HCT116 (cell line): Measurements from ENCODE around the gene ZNHIT1. TPM values are rescaled to one million over a fixed set of nuclear protein-coding genes. Genes with fewer than 3 reads are reported as not detected.

ENCODE experiments used
- ATAC-seq: fragments of 200-7000 bp; cut with Tn5 transposase; 2 replicates; pipeline ENCODE4 v1.9.1; 2020; ENCODE audit warnings: mild to moderate bottlenecking, moderate library complexity
- BruUV-seq: library from RNA; stranded (reverse); fragments of 400-500 nt; replicated peaks from 2 replicates; lab custom pipeline; 2021; lab: Mats Ljungman, UMichigan
- CTCF ChIA-PET: fragments of 300-600 bp; sonication (Branson Sonifier 250); formaldehyde crosslinking; loops from one replicate; lab custom pipeline; 2021; ENCODE audit warnings: antibody characterized with exemption; lab: Charles Lee
- POLR2A ChIA-PET: fragments of 300-600, 350-600 bp; sonication (Branson Sonifier 250); formaldehyde crosslinking; loops from one replicate; lab custom pipeline; 2021; ENCODE audit warnings: antibody characterized with exemption; lab: Charles Lee
- RAD21 ChIA-PET, 2 experiments: fragments of 300-600 bp; sonication (Branson Sonifier 250); formaldehyde crosslinking; loops; one replicate each; lab custom pipeline; 2023; ENCODE audit warnings: low total read pairs in 2 of 2; ENCODE audit not compliant: uncharacterized antibody in 2 of 2, unreplicated experiment in 2 of 2, low non-redundant PET in 1 of 2; lab: Charles Lee
- DNase-seq: peaks from one replicate; pipeline ENCODE4 v3.0.0-alpha.2; 2010; ENCODE audit warnings: low read depth, low spot score
- H2AFZ ChIP-seq: fragments of 200-600 bp; shearing (Covaris generic), sonication (generic); 2 replicates; pipeline ENCODE4 v1.6.1; 2017; ENCODE audit warnings: low read depth, mixed run types, mixed read lengths, antibody characterized with exemption, low read length; ENCODE audit not compliant: poor library complexity, severe bottlenecking
- H3K27ac ChIP-seq: 2 replicates; pipeline ENCODE4 v1.5.1; 2012; ENCODE audit warnings: low read depth, low read length
- H3K27me3 ChIP-seq: fragments of 200-600 bp; sonication (generic); 2 replicates; pipeline ENCODE4 v1.6.1; 2016; ENCODE audit warnings: mixed run types, low read length, mixed read lengths; ENCODE audit not compliant: insufficient read depth
- H3K36me3 ChIP-seq, 2 experiments: fragments of 200-500 bp in 1 of 2; fragments of 200-600 bp in 1 of 2; sonication (Bioruptor generic) in 1 of 2; sonication (generic) in 1 of 2; 2 replicates each; pipeline versions ENCODE4 v1.5.1 to v1.6.1; 2014 to 2016; ENCODE audit warnings: low read length in 2 of 2, inconsistent platforms in 1 of 2, mixed read lengths in 1 of 2, mixed run types in 1 of 2; ENCODE audit not compliant: insufficient read depth in 2 of 2, control insufficient read depth in 1 of 2
- H3K4me1 ChIP-seq, 2 experiments: fragments of 200-600 bp in 1 of 2; sonication (generic) in 1 of 2; 2 replicates each; pipeline versions ENCODE4 v1.5.1 to v1.6.1; 2012 to 2017; ENCODE audit warnings: low read length in 2 of 2, inconsistent platforms in 1 of 2, mild to moderate bottlenecking in 1 of 2, mixed read lengths in 1 of 2, mixed run types in 1 of 2, moderate library complexity in 1 of 2; ENCODE audit not compliant: insufficient read depth in 2 of 2, control insufficient read depth in 1 of 2
- H3K4me2 ChIP-seq: fragments of 200-600 bp; sonication (generic); 2 replicates; pipeline ENCODE4 v1.6.1; 2017; ENCODE audit warnings: mixed run types, low read length, mixed read lengths
- H3K4me3 ChIP-seq, 2 experiments: fragments of 200-600 bp in 1 of 2; sonication (generic) in 1 of 2; replicated peaks in 1 of 2; 2 replicates each; pipeline ENCODE4 v1.5.1; 2011 to 2016; ENCODE audit warnings: low read length in 2 of 2, control low read depth in 1 of 2, low read depth in 1 of 2, mild to moderate bottlenecking in 1 of 2, mixed read lengths in 1 of 2, mixed run types in 1 of 2
- H3K79me2 ChIP-seq: fragments of 200-600 bp; sonication (generic); 2 replicates; pipeline ENCODE4 v1.6.1; 2017; ENCODE audit warnings: mild to moderate bottlenecking, mixed run types, low read length, moderate library complexity, mixed read lengths; ENCODE audit not compliant: insufficient read depth
- H3K9ac ChIP-seq: fragments of 200-600 bp; sonication (generic); 2 replicates; pipeline ENCODE4 v1.6.1; 2016; ENCODE audit warnings: low read length, mixed read lengths
- H3K9me2 ChIP-seq: fragments of 200-600 bp; sonication (generic), shearing (Covaris generic); 2 replicates; pipeline ENCODE4 v1.6.1; 2017; ENCODE audit warnings: mixed run types, mild to moderate bottlenecking, moderate library complexity; ENCODE audit not compliant: insufficient read depth
- H3K9me3 ChIP-seq, 2 experiments: fragments of 200-500 bp in 1 of 2; fragments of 200-600 bp in 1 of 2; sonication (Bioruptor generic) in 1 of 2; sonication (generic) in 1 of 2; 2 replicates each; pipeline ENCODE4 v1.6.1; 2014 to 2017; ENCODE audit warnings: low read length in 2 of 2, mixed read lengths in 2 of 2, inconsistent platforms in 1 of 2, low read depth in 1 of 2, mild to moderate bottlenecking in 1 of 2, mixed run types in 1 of 2, moderate library complexity in 1 of 2; ENCODE audit not compliant: control insufficient read depth in 1 of 2, insufficient read depth in 1 of 2
- H4K20me1 ChIP-seq: fragments of 200-600 bp; sonication (generic), shearing (Covaris generic); 2 replicates; pipeline ENCODE4 v1.6.1; 2017; ENCODE audit warnings: mixed run types, mild to moderate bottlenecking, moderate library complexity; ENCODE audit not compliant: insufficient read depth
- CEBPB ChIP-seq: IDR thresholded peaks from 2 replicates; pipeline ENCODE4 v1.6.1; 2012; ENCODE audit warnings: low read depth
- ELF1 ChIP-seq: IDR thresholded peaks from 2 replicates; pipeline ENCODE4 v1.6.1; 2012; ENCODE audit warnings: low read depth, borderline replicate concordance
- EZH2 ChIP-seq: fragments of 200-600 bp; sonication (generic); IDR thresholded peaks from 2 replicates; pipeline ENCODE4 v1.6.1; 2017; ENCODE audit warnings: antibody characterized with exemption, mixed run types
- FOSL1 ChIP-seq: IDR thresholded peaks from 2 replicates; pipeline ENCODE4 v1.6.1; 2012; ENCODE audit warnings: low read depth
- POLR2A ChIP-seq: IDR thresholded peaks from 2 replicates; pipeline ENCODE4 v1.7.0; 2011; ENCODE audit warnings: borderline replicate concordance; ENCODE audit not compliant: insufficient read depth, insufficient read length; ENCODE audit errors: extremely low read depth
- SIN3A ChIP-seq: IDR thresholded peaks from 2 replicates; pipeline ENCODE4 v1.6.1; 2012; ENCODE audit warnings: low read depth
- SP1 ChIP-seq: IDR thresholded peaks from 2 replicates; pipeline ENCODE4 v1.6.1; 2012; ENCODE audit warnings: low read depth
- SRF ChIP-seq: IDR thresholded peaks from 2 replicates; pipeline ENCODE4 v1.6.1; 2012; ENCODE audit warnings: low read depth
- TCF7L2 ChIP-seq: IDR thresholded peaks from 2 replicates; pipeline ENCODE4 v1.7.0; 2011; ENCODE audit warnings: borderline replicate concordance, inconsistent platforms; ENCODE audit not compliant: insufficient read depth, insufficient read length; ENCODE audit errors: extremely low read depth
- YY1 ChIP-seq: IDR thresholded peaks from 2 replicates; pipeline ENCODE4 v1.6.1; 2011; ENCODE audit warnings: low read length, low read depth, moderate library complexity, mild to moderate bottlenecking; ENCODE audit not compliant: insufficient replicate concordance; ENCODE audit errors: extremely low read depth
- ZNF274 ChIP-seq: fragments of 200-500 bp; sonication (Bioruptor generic); IDR thresholded peaks from 2 replicates; pipeline ENCODE4 v1.6.1; 2014; ENCODE audit warnings: mild to moderate bottlenecking, low read depth, low read length, inconsistent platforms
- intact Hi-C: fragments of 100-400 bp; cut with micrococcal nuclease; formaldehyde crosslinking; loops from 2 replicates; pipeline ENCODE4 v1.10.0; 2022
- total RNA-seq: library from RNA; stranded (reverse); gene quantifications from one replicate; pipeline ENCODE4 v1.2.1, GENCODE V29; 2021; ENCODE audit not compliant: unreplicated experiment
- TF ChIP-seq, protein P1 (sequence below), 3 experiments: fragments of 200-600 bp in 1 of 3; sonication (generic) in 1 of 3; IDR thresholded peaks in 2 of 3; conservative IDR thresholded peaks in 1 of 3; 2 replicates each; pipeline ENCODE4 v1.5.1; 2012 to 2017; ENCODE audit warnings: low read depth in 2 of 3, low read length in 2 of 3, antibody characterized with exemption in 1 of 3, borderline replicate concordance in 1 of 3, control low read depth in 1 of 3, mild to moderate bottlenecking in 1 of 3, mixed read lengths in 1 of 3, mixed run types in 1 of 3, moderate library complexity in 1 of 3; ENCODE audit not compliant: insufficient read depth in 1 of 3
- TF ChIP-seq, protein P2 (sequence below): IDR thresholded peaks from 2 replicates; pipeline ENCODE4 v1.6.1; 2012
- TF ChIP-seq, protein P3 (sequence below): IDR thresholded peaks from 2 replicates; pipeline ENCODE4 v1.6.1; 2012; ENCODE audit warnings: low read depth
- TF ChIP-seq, protein P4 (sequence below): IDR thresholded peaks from 2 replicates; pipeline ENCODE4 v1.6.1; 2012

The ZNHIT1 gene
- total RNA-seq, 1 experiment from 2014 or later, result 69.4 TPM

DNA sequence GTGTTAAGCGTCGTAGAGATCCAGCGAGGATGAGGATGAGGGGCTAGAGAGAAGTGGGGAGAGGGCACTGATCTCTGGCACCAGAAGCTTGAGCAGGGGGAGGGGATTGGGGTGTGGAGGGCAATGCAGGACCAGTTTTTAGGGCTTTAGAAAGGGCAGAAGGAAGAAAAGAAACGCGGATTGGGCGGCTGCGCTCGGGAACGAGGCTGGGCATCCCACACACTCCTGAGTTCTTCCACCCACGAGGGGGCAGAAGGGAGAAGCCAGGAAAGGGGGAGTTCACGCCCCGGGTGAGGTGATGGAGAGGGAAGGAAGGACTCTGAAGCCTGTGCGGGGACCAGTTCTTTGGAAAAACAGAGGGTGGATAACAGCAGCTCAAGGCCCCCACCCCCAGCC is 46.5 kb upstream of the ZNHIT1 start:
- peaks cover 42 to 71% of the 10 kb centered on the region in 2 experiments for H3K4me1 ChIP-seq
- no peak overlapping the region for H3K4me2 ChIP-seq
- H3K9me2 ChIP-seq, result no peaks in the 10 kb centered on the region
- no peak overlapping the region for H2AFZ ChIP-seq
- H3K4me3 ChIP-seq, result no peak overlapping the region
- no TSS peak for BruUV-seq
- H3K27ac ChIP-seq, result no peak overlapping the region
- no peaks in the 10 kb centered on the region for H3K9me3 ChIP-seq
- intact Hi-C loops, result no loop called here
- CTCF ChIA-PET, result interaction anchor here (1.0 to 1.6 kb wide), 3 partner anchors 21 to 111 kb away, joined by 3 to 12 read pairs (median 4); no protein-coding TSS in a partner anchor
- no peaks in the 10 kb centered on the region for H3K36me3 ChIP-seq
- POLR2A ChIA-PET, result interaction anchor here (1.1 kb wide), 1 partner anchor 9 kb away, joined by 3 read pairs; no protein-coding TSS in a partner anchor
- no peak overlapping the region for H3K9ac ChIP-seq
- no peak for DNase-seq
- H3K27me3 ChIP-seq, result no peaks in the 10 kb centered on the region
- no peak for ATAC-seq
- no peaks in the 10 kb centered on the region for H3K79me2 ChIP-seq
- no peaks in the 10 kb centered on the region for H4K20me1 ChIP-seq
- RAD21 ChIA-PET, result no interaction called here
- TF ChIP-seq FOSL1 (no peak), YY1 (no peak), SRF (no peak), POLR2A (no peak), SP1 (no peak), EZH2 (no peak), SIN3A (no peak), TCF7L2 (no peak), CEBPB (no peak), ELF1 (no peak), ZNF274 (no peak)
- TF ChIP-seq, protein P1, sequence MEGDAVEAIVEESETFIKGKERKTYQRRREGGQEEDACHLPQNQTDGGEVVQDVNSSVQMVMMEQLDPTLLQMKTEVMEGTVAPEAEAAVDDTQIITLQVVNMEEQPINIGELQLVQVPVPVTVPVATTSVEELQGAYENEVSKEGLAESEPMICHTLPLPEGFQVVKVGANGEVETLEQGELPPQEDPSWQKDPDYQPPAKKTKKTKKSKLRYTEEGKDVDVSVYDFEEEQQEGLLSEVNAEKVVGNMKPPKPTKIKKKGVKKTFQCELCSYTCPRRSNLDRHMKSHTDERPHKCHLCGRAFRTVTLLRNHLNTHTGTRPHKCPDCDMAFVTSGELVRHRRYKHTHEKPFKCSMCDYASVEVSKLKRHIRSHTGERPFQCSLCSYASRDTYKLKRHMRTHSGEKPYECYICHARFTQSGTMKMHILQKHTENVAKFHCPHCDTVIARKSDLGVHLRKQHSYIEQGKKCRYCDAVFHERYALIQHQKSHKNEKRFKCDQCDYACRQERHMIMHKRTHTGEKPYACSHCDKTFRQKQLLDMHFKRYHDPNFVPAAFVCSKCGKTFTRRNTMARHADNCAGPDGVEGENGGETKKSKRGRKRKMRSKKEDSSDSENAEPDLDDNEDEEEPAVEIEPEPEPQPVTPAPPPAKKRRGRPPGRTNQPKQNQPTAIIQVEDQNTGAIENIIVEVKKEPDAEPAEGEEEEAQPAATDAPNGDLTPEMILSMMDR (IDR thresholded peaks at IDR 0.05 in 2 of 3, conservative IDR thresholded peaks at IDR 0.05 in 1 of 3; ENCODE audit: borderline replicate concordance in 1 of 3, insufficient read depth in 1 of 3, low read depth in 2 of 3, low read length in 2 of 3), result no peak
- TF ChIP-seq, protein P2, sequence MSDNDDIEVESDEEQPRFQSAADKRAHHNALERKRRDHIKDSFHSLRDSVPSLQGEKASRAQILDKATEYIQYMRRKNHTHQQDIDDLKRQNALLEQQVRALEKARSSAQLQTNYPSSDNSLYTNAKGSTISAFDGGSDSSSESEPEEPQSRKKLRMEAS, result no peak
- TF ChIP-seq, protein P3, sequence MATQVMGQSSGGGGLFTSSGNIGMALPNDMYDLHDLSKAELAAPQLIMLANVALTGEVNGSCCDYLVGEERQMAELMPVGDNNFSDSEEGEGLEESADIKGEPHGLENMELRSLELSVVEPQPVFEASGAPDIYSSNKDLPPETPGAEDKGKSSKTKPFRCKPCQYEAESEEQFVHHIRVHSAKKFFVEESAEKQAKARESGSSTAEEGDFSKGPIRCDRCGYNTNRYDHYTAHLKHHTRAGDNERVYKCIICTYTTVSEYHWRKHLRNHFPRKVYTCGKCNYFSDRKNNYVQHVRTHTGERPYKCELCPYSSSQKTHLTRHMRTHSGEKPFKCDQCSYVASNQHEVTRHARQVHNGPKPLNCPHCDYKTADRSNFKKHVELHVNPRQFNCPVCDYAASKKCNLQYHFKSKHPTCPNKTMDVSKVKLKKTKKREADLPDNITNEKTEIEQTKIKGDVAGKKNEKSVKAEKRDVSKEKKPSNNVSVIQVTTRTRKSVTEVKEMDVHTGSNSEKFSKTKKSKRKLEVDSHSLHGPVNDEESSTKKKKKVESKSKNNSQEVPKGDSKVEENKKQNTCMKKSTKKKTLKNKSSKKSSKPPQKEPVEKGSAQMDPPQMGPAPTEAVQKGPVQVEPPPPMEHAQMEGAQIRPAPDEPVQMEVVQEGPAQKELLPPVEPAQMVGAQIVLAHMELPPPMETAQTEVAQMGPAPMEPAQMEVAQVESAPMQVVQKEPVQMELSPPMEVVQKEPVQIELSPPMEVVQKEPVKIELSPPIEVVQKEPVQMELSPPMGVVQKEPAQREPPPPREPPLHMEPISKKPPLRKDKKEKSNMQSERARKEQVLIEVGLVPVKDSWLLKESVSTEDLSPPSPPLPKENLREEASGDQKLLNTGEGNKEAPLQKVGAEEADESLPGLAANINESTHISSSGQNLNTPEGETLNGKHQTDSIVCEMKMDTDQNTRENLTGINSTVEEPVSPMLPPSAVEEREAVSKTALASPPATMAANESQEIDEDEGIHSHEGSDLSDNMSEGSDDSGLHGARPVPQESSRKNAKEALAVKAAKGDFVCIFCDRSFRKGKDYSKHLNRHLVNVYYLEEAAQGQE, result no peak
- TF ChIP-seq, protein P4, sequence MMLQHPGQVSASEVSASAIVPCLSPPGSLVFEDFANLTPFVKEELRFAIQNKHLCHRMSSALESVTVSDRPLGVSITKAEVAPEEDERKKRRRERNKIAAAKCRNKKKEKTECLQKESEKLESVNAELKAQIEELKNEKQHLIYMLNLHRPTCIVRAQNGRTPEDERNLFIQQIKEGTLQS, result no peak
- TF ChIP-seq, all 23 proteins: peak for 0
